ENCODE data around the gene ANP32D. TPM values are rescaled to one million over a fixed set of nuclear protein-coding genes. Genes with fewer than 3 reads are reported as not detected.
"Not testable (repeated sequence)": the region's sequence is repeated elsewhere in the genome, so short reads cannot be mapped to it uniquely, and the experiment has no call there.

Gene ANP32D
- total and polyA plus RNA-seq, 2 experiments from 2014 or later: not detected

DNA sequence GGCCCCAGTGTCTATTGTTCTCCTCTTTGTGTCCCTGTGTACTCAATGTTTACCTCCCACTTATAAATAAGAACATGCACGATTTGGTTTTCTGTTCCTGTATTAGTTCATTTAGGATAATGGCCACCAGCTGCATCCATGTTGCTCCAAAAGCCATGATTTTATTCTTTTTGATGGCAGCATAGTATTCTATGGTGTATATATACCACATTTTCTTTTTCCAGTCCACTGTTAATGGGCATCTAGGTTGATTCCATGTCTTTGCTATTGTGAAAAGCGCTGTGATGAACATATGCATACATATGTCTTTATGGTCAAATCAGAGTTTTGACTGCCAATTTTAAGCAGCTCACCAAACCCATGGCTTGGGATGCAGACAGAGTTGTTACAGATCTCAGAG is 17.2 kb upstream of the ANP32D start:
- Histone ChIP-seq H3K4me3 (no peak overlapping the region), H3K27ac (no peak overlapping the region), H3K4me1 (ENCODE audit: low read depth) (no peaks in the 10 kb centered on the region), H3K36me3 (no peaks in the 10 kb centered on the region), H3K27me3 (no peaks in the 10 kb centered on the region), H3K9me3 (ENCODE audit: low read depth) (no peaks in the 10 kb centered on the region)
- no peak for DNase-seq (ENCODE audit: low read depth in 1 of 2, low spot score in 1 of 2)
- no peak for TF ChIP-seq CTCF (IDR thresholded peaks at IDR 0.05; ENCODE audit: low read depth, low read length)

DNA sequence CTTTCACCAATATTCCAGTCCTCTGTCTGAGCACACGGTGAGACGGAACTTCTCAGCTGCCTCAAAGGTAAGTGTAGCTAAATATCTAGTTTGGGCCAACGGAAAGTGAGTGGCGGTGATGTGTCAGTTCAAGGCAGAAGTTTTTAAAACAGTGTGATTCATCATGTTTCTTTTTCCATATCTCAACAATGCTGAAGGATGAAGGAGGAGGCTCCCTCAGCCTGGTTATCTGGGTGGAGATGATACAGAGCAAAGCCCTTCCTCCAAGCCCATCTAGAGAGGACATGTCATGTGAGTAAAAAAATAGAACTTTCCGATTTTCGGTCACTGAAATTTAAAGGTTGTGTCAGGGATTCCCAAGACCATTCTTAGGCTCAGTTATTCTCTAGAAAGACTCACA is 13.1 kb upstream of the ANP32D start:
- H3K9me3 ChIP-seq (ENCODE audit: low read depth): no peaks in the 10 kb centered on the region
- TF ChIP-seq CTCF (IDR thresholded peaks at IDR 0.05; ENCODE audit: low read depth, low read length): no peak
- H3K27me3 ChIP-seq: no peaks in the 10 kb centered on the region
- no peaks in the 10 kb centered on the region for H3K36me3 ChIP-seq
- no peak overlapping the region for H3K27ac ChIP-seq
- no peaks in the 10 kb centered on the region for H3K4me1 ChIP-seq (ENCODE audit: low read depth)
- no peak overlapping the region for H3K4me3 ChIP-seq
- no peak for DNase-seq (ENCODE audit: low read depth in 1 of 2, low spot score in 1 of 2)

GRCh38 chr12:48469027-48469426 is 3.3 kb upstream of the ANP32D start:
- not testable (repeated sequence) for H3K27me3 ChIP-seq; DNase-seq (ENCODE audit: low read depth in 1 of 2, low spot score in 1 of 2); H3K9me3 ChIP-seq (ENCODE audit: low read depth); H3K36me3 ChIP-seq; H3K4me3 ChIP-seq; H3K4me1 ChIP-seq (ENCODE audit: low read depth); H3K27ac ChIP-seq

DNA sequence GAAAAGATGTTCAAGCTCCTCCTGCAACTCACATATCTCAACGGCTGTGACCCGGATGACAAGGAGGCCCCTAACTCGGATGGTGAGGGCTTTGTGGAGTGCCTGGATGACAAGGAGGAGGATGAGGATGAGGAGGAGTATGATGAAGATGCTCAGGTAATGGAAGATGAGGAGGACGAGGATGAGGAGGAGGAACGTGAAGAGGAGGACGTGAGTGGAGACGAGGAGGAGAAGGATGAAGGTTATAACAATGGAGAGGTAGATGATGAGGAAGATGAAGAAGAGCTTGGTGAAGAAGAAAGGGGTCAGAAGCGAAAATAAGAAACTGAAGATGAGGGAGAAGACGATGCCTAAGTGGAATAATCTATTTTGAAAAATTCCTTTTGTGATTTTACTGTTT is 702 bp downstream of the ANP32D start:
- no peak for DNase-seq (ENCODE audit: low read depth in 1 of 2, low spot score in 1 of 2)
- Histone ChIP-seq H3K4me1 (ENCODE audit: low read depth) (no peaks in the 10 kb centered on the region), H3K27me3 (no peaks in the 10 kb centered on the region), H3K4me3 (no peak overlapping the region), H3K9me3 (ENCODE audit: low read depth) (no peaks in the 10 kb centered on the region), H3K36me3 (no peaks in the 10 kb centered on the region), H3K27ac (no peak overlapping the region)
- no peak for TF ChIP-seq CTCF (IDR thresholded peaks at IDR 0.05; ENCODE audit: low read depth, low read length)

DNA sequence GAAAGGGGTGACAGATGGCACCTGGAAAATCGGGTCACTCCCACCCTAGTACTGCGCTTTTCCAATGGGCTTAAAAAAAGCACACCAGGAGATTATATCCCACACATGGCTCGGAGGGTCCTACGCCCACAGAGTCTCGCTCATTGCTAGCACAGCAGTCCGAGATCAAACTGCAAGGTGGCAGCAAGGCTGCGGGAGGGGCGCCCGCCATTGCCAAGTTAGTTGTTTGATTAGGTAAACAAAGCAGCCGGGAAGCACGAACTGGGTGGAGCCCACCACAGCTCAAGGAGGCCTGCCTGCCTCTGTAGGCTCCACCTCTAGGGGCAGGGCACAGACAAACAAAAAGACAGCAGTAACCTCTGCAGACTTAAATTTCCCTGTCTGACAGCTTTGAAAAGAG is 2.1 kb downstream of the ANP32D start:
- H3K27me3 ChIP-seq; H3K27ac ChIP-seq; H3K9me3 ChIP-seq (ENCODE audit: low read depth); H3K36me3 ChIP-seq; H3K4me3 ChIP-seq; H3K4me1 ChIP-seq (ENCODE audit: low read depth); DNase-seq (ENCODE audit: low read depth in 1 of 2, low spot score in 1 of 2): not testable (repeated sequence)

GRCh38 chr12:48482198-48482597 is 9.8 kb downstream of the ANP32D start, which contains the start of gene C12orf54:
Gene C12orf54, plus strand, starts transcription at chr12:48482498. Its CDS starts 799 bp downstream, at chr12:48483297.
- Histone ChIP-seq H3K4me3 (no peak within 1 kb of the TSS), H3K27ac (no peak within 1 kb of the TSS), H3K4me1 (ENCODE audit: low read depth) (no peaks in the 10 kb centered on the region), H3K27me3 (no peaks in the 10 kb centered on the region), H3K9me3 (ENCODE audit: low read depth) (no peaks in the 10 kb centered on the region), H3K36me3 (no peaks in the 10 kb centered on the region)
- DNase-seq (ENCODE audit: low read depth in 1 of 2, low spot score in 1 of 2): no peak
- TF ChIP-seq CTCF (IDR thresholded peaks at IDR 0.05; ENCODE audit: low read depth, low read length): no peak

GRCh38 chr12:48482930-48483329 is 10.6 kb downstream of the ANP32D start:
- H3K4me1 ChIP-seq (ENCODE audit: low read depth): no peaks in the 10 kb centered on the region
- H3K4me3 ChIP-seq: no peak overlapping the region
- DNase-seq (ENCODE audit: low read depth in 1 of 2, low spot score in 1 of 2): no peak
- TF ChIP-seq CTCF (IDR thresholded peaks at IDR 0.05; ENCODE audit: low read depth, low read length): no peak
- no peak overlapping the region for H3K27ac ChIP-seq
- H3K27me3 ChIP-seq: no peaks in the 10 kb centered on the region
- no peaks in the 10 kb centered on the region for H3K9me3 ChIP-seq (ENCODE audit: low read depth)
- H3K36me3 ChIP-seq: no peaks in the 10 kb centered on the region
